SK-N-SH treated with all-trans-retinoic acid at 6 μM for 48 hours (cell line): ENCODE results near the gene UBXN10.

Experiments used
- ATAC-seq: fragments of 200-7000 bp; cut with Tn5 transposase; 3 replicates; pipeline ENCODE4 v1.9.1; 2020; ENCODE audit warnings: mild to moderate bottlenecking, moderate library complexity
- ARNTL ChIP-seq: fragments of 450-650 bp; formaldehyde crosslinking; IDR thresholded peaks from 2 replicates; pipeline ENCODE4 v1.5.0; 2020; ENCODE audit warnings: low read depth, mild to moderate bottlenecking, moderate library complexity, borderline replicate concordance
- BACH2 ChIP-seq: fragments of 250-450 bp; sonication (Bioruptor Pico); IDR thresholded peaks from 2 replicates; pipeline ENCODE4 v1.9.0; 2021; ENCODE audit warnings: mild to moderate bottlenecking, borderline replicate concordance
- CREB5 ChIP-seq: fragments of 250-450 bp; sonication (Bioruptor Pico); IDR thresholded peaks from 2 replicates; pipeline ENCODE4 v1.5.1; 2020; ENCODE audit warnings: low read depth, mild to moderate bottlenecking, moderate library complexity
- CSDC2 ChIP-seq: fragments of 250-450 bp; sonication (Bioruptor Pico); IDR thresholded peaks from 2 replicates; pipeline ENCODE4 v1.5.0; 2020; ENCODE audit warnings: mild to moderate bottlenecking, moderate library complexity
- CSRNP3 ChIP-seq: fragments of 250-450 bp; sonication (Bioruptor Pico); IDR thresholded peaks from 2 replicates; pipeline ENCODE4 v1.5.1; 2021; ENCODE audit warnings: mild to moderate bottlenecking, moderate library complexity
- GLIS3 ChIP-seq: fragments of 250-450 bp; sonication (Bioruptor Pico); IDR thresholded peaks from 2 replicates; pipeline ENCODE4 v1.5.0; 2020; ENCODE audit warnings: mild to moderate bottlenecking, moderate library complexity
- OSR1 ChIP-seq: fragments of 250-450 bp; sonication (Bioruptor Pico); IDR thresholded peaks from 2 replicates; pipeline ENCODE4 v1.8.0; 2022; ENCODE audit warnings: moderate library complexity, mild to moderate bottlenecking, inconsistent platforms
- POU6F1 ChIP-seq: fragments of 250-450 bp; sonication (Bioruptor Pico); IDR thresholded peaks from 2 replicates; pipeline ENCODE4 v1.8.0; 2021; ENCODE audit warnings: low read depth, mild to moderate bottlenecking, moderate library complexity, borderline replicate concordance
- PPARA ChIP-seq: fragments of 250-450 bp; sonication (Bioruptor Pico); IDR thresholded peaks from 2 replicates; pipeline ENCODE4 v1.5.0; 2020; ENCODE audit warnings: mild to moderate bottlenecking, borderline replicate concordance
- RARB ChIP-seq: fragments of 250-450 bp; sonication (Bioruptor Pico); IDR thresholded peaks from 2 replicates; pipeline ENCODE4 v1.8.0; 2021; ENCODE audit warnings: mild to moderate bottlenecking, moderate library complexity
- SNAI2 ChIP-seq: fragments of 250-450 bp; sonication (Bioruptor Pico); IDR thresholded peaks from 2 replicates; pipeline ENCODE4 v1.5.0; 2020; ENCODE audit warnings: mild to moderate bottlenecking, moderate library complexity
- TCF4 ChIP-seq: fragments of 250-450 bp; sonication (Bioruptor Pico); IDR thresholded peaks from 2 replicates; pipeline ENCODE4 v1.8.0; 2021; ENCODE audit warnings: mild to moderate bottlenecking, moderate library complexity, borderline replicate concordance
- TOX ChIP-seq: fragments of 250-450 bp; sonication (Bioruptor Pico); IDR thresholded peaks from 2 replicates; pipeline ENCODE4 v1.8.0; 2021; ENCODE audit warnings: mild to moderate bottlenecking, moderate library complexity, borderline replicate concordance
- TSHZ2 ChIP-seq: fragments of 250-450 bp; sonication (Bioruptor Pico); IDR thresholded peaks from 2 replicates; pipeline ENCODE4 v1.5.0; 2020; ENCODE audit warnings: mild to moderate bottlenecking, moderate library complexity
- ZC3H10 ChIP-seq: fragments of 250-450 bp; sonication (Bioruptor Pico); IDR thresholded peaks from 2 replicates; pipeline ENCODE4 v1.5.1; 2021; ENCODE audit warnings: mild to moderate bottlenecking, moderate library complexity
- ZFP3 ChIP-seq: fragments of 250-450 bp; sonication (Bioruptor Pico); IDR thresholded peaks from 2 replicates; pipeline ENCODE4 v1.5.0; 2020; ENCODE audit warnings: mild to moderate bottlenecking, moderate library complexity
- ZNF565 ChIP-seq: fragments of 450-650 bp; formaldehyde crosslinking; conservative IDR thresholded peaks from 2 replicates; pipeline ENCODE4 v1.5.0; 2020; ENCODE audit warnings: low read depth, mild to moderate bottlenecking, moderate library complexity
- ZNF8 ChIP-seq: fragments of 450-650 bp; formaldehyde crosslinking; IDR thresholded peaks from 2 replicates; pipeline ENCODE4 v1.5.0; 2020; ENCODE audit warnings: mild to moderate bottlenecking, moderate library complexity

Gene UBXN10

GRCh38 chr1:20152599-20152930 lies 33.3 kb upstream of the UBXN10 start (continued):
- TF ChIP-seq POU6F1 (CRISPR knock-in tag), result no peak

GRCh38 chr1:20153000-20153418 lies 32.9 kb upstream of the UBXN10 start:
- TF ChIP-seq ZC3H10 (CRISPR knock-in tag) (no peak), CREB5 (CRISPR knock-in tag) (no peak), GLIS3 (CRISPR knock-in tag) (no peak), RARB (CRISPR knock-in tag) (no peak), TCF4 (CRISPR knock-in tag) (no peak), SNAI2 (CRISPR knock-in tag) (no peak), ARNTL (CRISPR knock-in tag) (no peak), OSR1 (CRISPR knock-in tag) (no peak), POU6F1 (CRISPR knock-in tag) (no peak)
- ATAC-seq, result no peak

GRCh38 chr1:20154301-20154831 lies 31.5 kb upstream of the UBXN10 start:
- ATAC-seq, result no peak
- TF ChIP-seq CSDC2 (CRISPR knock-in tag) (no peak), TSHZ2 (no peak), OSR1 (CRISPR knock-in tag) (no peak), BACH2 (CRISPR knock-in tag) (no peak), GLIS3 (CRISPR knock-in tag) (no peak), ZNF565 (CRISPR knock-in tag) (no peak), TOX (no peak), ZC3H10 (CRISPR knock-in tag) (no peak), TCF4 (CRISPR knock-in tag) (no peak), POU6F1 (CRISPR knock-in tag) (no peak), ZFP3 (CRISPR knock-in tag) (no peak), ZNF8 (no peak), PPARA (CRISPR knock-in tag) (no peak), CREB5 (CRISPR knock-in tag) (no peak), ARNTL (CRISPR knock-in tag) (no peak), CSRNP3 (CRISPR knock-in tag) (no peak), RARB (CRISPR knock-in tag) (no peak)
